A549 treated with Hydrocortisone at 1 μM for 4 hours (cell line): Measurements from ENCODE around the gene LYPD6B. TPM values are rescaled to one million over a fixed set of nuclear protein-coding genes. Genes with fewer than 3 reads are reported as not detected.

Source experiments
- total RNA-seq: library from RNA; stranded (reverse); fragments of 200-300 nt; extraction: Qiagen RNA extraction; gene quantifications from 5 replicates; pipeline ENCODE4 v1.2.3, GENCODE V29; 2022

LYPD6B gene
- 0.10 TPM in 1 of 5 replicates, not detected in the others for total RNA-seq

GRCh38 chr2:149038442-149039212, at the start of gene LYPD6B:
TSS of gene LYPD6B (plus strand) at chr2:149038699. CDS start at chr2:149130949, 92,250 bp downstream.

Other genes starting within 250 kb of the LYPD6B start
- 0.21 to 0.46 TPM (median 0.32 TPM) in 5 replicates for gene KIF5C, start 163.5 kb upstream of the LYPD6B start, total RNA-seq